ENCODE measurements around the gene ZP4. TPM values are rescaled to one million over a fixed set of nuclear protein-coding genes. Genes with fewer than 3 reads are reported as not detected.

ZP4 gene
- total RNA-seq, 1 experiment from 2014 or later = not detected

GRCh38 chr1:237901299-237901934 is 10.7 kb upstream of the ZP4 start:
- Histone ChIP-seq H3K79me2 (ENCODE audit: insufficient read depth, low read length) (no peaks in the 10 kb centered on the region), H3K23ac (ENCODE audit: insufficient read length, low read depth, low read length) (no peak overlapping the region), H4K20me1 (ENCODE audit: control insufficient read depth, insufficient read depth, insufficient read length) (no peaks in the 10 kb centered on the region), H3K79me1 (ENCODE audit: insufficient read depth, low read depth, low read length, poor library complexity, severe bottlenecking) (no peaks in the 10 kb centered on the region), H3K27me3 (ENCODE audit: insufficient read depth, low read length) (no peaks in the 10 kb centered on the region), H3K27ac (ENCODE audit: insufficient read length, low read depth, low read length) (no peak overlapping the region), H3K4me1 (ENCODE audit: insufficient read depth, low read length) (no peaks in the 10 kb centered on the region), H3K4ac (ENCODE audit: low read depth, low read length) (no peak overlapping the region), H3K14ac (ENCODE audit: insufficient read depth, low read length) (no peak overlapping the region), H2BK12ac (ENCODE audit: insufficient read length, low read depth, low read length) (no peak overlapping the region), H3K9ac (ENCODE audit: extremely low read depth, insufficient read length, low read length) (no peak overlapping the region), H2AFZ (ENCODE audit: low read length) (no peak overlapping the region), H2BK20ac (ENCODE audit: low read depth, low read length, poor library complexity, severe bottlenecking) (no peak overlapping the region), H3T11ph (ENCODE audit: low read length) (no peak overlapping the region), H4K91ac (ENCODE audit: insufficient read length, low read depth, low read length) (no peak overlapping the region), H2AK5ac (ENCODE audit: insufficient read length, low read length) (no peak overlapping the region), H2BK15ac (ENCODE audit: low read depth, low read length) (no peak overlapping the region), H4K5ac (ENCODE audit: insufficient read length, low read depth, low read length) (no peak overlapping the region), H4K8ac (replicated peaks; ENCODE audit: insufficient read length, low read depth, low read length) (no peak overlapping the region), H3K23me2 (ENCODE audit: insufficient read length, low read depth, low read length, poor library complexity, severe bottlenecking) (no peaks in the 10 kb centered on the region), H3K4me2 (ENCODE audit: insufficient read depth, insufficient read length, low read length) (no peak overlapping the region), H2BK5ac (ENCODE audit: insufficient read length, low read length) (no peak overlapping the region), H3K18ac (ENCODE audit: insufficient read length, low read depth, low read length) (no peak overlapping the region), H3K56ac (ENCODE audit: insufficient read length, low read depth, low read length) (no peak overlapping the region), H2BK120ac (ENCODE audit: low read depth, low read length, poor library complexity, severe bottlenecking) (no peak overlapping the region), H3K9me3 (ENCODE audit: control insufficient read depth, low read depth, low read length) (no peaks in the 10 kb centered on the region)
- Mint-ChIP-seq H3K36me3 (ENCODE audit: insufficient read depth in 1 of 3, low read depth in 3 of 3) (no peaks in the 10 kb centered on the region), H3K4me3 (no peak overlapping the region), H3K27me3 (ENCODE audit: low read depth) (no peaks in the 10 kb centered on the region; the same call in 1 of the 2 replicates), H3K27ac (no peak overlapping the region), H3K9me3 (peaks cover 0 to 1% of the 10 kb centered on the region in 2 experiments; a peak in 1 of 5 replicates), H3K4me1 (peaks cover 11 to 17% of the 10 kb centered on the region in 2 experiments)
- DNase-seq = peak; percentile 55
- TF ChIP-seq CTCF (conservative IDR thresholded peaks at IDR 0.05) = peak; percentile 77
- WGBS (ENCODE audit: extremely low coverage, insufficient read length, low lambda C conversion rate) = no CpG with 5 or more reads among the region's 5 CpGs

Measured in H9 (cell line).